G401 (cell line): Measurements from ENCODE around the gene PARP14. TPM values are rescaled to one million over a fixed set of nuclear protein-coding genes. Genes with fewer than 3 reads are reported as not detected.
"Not testable (repeated sequence)": the region's sequence is repeated elsewhere in the genome, so short reads cannot be mapped to it uniquely, and the experiment has no call there.

Experiments
- DNase-seq: peaks from one replicate; pipeline ENCODE4 v3.0.0-alpha.2; 2015; ENCODE audit warnings: low spot score
- in situ Hi-C: cut with HindIII; loops from 2 replicates; pipeline ENCODE4 v1.10.0; 2016; ENCODE audit warnings: low sequenced_read_pairs, mixed read lengths
- total RNA-seq: library from RNA; depleted of rRNA; stranded (reverse); fragments of >200 nt; shearing (Covaris generic); gene quantifications from 2 replicates; pipeline ENCODE4 v1.2.3, GENCODE V29; 2014; rRNA removed

PARP14 gene, protein sequence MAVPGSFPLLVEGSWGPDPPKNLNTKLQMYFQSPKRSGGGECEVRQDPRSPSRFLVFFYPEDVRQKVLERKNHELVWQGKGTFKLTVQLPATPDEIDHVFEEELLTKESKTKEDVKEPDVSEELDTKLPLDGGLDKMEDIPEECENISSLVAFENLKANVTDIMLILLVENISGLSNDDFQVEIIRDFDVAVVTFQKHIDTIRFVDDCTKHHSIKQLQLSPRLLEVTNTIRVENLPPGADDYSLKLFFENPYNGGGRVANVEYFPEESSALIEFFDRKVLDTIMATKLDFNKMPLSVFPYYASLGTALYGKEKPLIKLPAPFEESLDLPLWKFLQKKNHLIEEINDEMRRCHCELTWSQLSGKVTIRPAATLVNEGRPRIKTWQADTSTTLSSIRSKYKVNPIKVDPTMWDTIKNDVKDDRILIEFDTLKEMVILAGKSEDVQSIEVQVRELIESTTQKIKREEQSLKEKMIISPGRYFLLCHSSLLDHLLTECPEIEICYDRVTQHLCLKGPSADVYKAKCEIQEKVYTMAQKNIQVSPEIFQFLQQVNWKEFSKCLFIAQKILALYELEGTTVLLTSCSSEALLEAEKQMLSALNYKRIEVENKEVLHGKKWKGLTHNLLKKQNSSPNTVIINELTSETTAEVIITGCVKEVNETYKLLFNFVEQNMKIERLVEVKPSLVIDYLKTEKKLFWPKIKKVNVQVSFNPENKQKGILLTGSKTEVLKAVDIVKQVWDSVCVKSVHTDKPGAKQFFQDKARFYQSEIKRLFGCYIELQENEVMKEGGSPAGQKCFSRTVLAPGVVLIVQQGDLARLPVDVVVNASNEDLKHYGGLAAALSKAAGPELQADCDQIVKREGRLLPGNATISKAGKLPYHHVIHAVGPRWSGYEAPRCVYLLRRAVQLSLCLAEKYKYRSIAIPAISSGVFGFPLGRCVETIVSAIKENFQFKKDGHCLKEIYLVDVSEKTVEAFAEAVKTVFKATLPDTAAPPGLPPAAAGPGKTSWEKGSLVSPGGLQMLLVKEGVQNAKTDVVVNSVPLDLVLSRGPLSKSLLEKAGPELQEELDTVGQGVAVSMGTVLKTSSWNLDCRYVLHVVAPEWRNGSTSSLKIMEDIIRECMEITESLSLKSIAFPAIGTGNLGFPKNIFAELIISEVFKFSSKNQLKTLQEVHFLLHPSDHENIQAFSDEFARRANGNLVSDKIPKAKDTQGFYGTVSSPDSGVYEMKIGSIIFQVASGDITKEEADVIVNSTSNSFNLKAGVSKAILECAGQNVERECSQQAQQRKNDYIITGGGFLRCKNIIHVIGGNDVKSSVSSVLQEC (N-terminal part only)
- total RNA-seq, result 9.7 and 21.2 TPM in 2 replicates

DNA sequence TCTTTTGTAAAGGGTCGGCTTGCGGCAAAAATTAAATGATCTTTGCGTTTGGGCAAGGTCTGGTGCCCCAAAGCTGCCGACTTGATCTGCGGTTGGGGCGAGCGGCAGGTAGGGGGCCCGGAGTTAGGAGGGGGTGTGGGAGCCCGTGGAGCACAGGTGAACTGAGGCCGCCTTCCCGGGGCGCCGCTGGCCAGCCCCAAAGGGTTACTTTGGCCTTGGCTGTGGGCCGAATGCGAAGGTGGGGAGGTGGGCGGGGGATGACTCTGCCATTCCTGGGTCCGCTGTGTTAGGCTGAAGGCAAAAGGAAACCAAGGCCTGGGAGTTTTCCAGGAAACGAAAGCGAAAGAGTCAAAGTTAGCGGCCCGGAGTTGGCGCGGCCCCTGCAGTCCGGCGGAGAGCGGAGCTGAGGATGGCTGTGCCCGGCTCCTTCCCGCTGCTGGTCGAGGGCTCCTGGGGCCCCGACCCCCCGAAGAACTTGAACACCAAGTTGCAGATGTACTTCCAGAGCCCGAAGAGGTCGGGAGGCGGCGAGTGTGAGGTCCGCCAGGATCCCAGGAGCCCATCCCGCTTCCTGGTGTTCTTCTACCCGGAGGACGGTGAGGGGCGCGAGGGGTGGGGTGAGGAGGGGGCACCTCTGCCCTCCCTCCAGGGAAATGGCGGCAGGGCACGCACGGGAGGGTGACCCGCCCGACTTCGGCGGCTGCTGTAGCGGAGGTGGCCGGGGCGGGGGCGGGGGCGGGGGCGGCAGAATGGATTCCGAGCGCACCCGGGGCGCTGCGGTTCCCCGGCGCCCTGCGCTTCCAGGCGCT lies at the start of gene PARP14:
Gene PARP14, plus strand, starts transcription at position 365 of the 809 bp plus-strand sequence. Its CDS starts 45 bp downstream, at position 410.
- in situ Hi-C loops, result no loop called here
- DNase-seq, result peak; percentile 19

DNA sequence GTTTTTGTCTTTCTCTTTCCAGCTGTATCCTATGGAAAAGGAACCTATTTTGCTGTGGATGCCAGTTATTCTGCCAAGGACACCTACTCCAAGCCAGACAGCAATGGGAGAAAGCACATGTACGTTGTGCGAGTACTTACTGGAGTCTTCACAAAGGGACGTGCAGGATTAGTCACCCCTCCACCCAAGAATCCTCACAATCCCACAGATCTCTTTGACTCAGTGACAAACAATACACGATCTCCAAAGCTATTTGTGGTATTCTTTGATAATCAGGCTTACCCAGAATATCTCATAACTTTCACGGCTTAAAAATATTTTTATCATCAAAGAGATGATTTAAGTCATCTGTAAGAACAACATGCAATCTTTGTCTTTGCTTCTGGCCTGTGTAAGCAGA lies 44.9 kb upstream of the PARP14 start:
- DNase-seq, result no peak
- in situ Hi-C loops, result no loop called here

DNA sequence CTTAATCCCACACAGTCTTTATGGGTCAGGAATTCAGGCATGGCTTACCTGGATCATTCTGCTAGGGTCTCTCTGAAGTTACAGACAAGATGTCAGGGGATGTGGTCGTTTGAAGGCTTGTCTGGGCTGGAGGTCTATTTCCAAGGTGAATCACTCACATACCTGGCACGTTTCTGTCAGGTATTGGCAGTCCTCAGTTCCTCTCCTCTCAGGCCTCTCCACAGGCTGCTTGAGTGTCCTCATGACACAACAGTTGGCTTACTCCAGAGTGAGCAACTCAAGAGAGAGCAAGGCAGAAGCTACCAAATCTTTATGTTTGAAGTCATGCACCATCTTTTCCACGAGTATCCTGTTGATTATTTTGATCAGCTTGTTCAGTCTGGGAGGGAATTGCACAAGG lies 43.9 kb upstream of the PARP14 start:
- in situ Hi-C loops, result no loop called here
- DNase-seq, result no peak

DNA sequence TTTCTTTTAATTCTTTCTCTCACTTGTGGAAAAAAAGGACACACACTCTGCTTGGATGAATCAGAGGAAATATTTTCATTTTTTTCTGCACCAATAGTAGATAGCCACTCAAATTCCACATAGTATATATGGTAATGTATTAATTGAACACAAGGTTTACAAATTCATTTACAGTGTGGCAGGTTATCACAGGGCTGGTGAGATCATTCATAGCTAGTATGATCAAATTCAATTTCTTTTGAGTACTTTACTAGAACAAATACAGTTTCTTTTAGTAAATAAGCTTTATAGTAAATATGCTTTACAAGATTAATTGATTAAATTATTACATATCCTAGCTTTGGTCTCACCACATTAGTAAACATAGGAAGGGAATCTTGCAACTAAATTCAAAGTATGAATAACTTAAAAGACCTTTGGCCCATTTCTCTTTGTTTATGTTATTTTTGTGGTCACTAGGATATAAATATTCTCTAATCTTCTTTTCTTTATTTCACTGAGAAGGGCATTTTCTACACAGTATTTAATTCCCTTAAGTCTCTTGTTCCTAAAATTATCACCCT lies 40.1 kb upstream of the PARP14 start:
- in situ Hi-C loops, result no loop called here
- DNase-seq, result no peak

DNA sequence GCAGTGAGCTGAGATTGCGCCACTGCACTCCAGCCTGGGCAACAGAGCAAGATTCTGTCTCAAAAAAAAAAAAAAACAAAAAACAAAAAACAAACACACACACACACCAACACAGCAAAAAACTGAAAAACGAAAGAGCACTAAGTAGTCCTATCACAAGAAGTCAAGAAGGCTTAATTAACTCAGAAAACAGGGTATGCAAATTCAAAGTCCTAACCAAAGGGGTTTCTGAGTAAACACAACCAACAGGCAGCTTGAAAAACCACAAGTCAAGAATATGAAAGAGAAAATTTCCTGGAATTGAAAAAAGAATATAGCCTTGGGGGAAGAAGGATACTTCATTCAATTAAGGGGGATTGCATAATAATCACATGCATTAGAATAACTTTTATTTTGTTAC lies 37.7 kb upstream of the PARP14 start:
- in situ Hi-C loops, result no loop called here

DNA sequence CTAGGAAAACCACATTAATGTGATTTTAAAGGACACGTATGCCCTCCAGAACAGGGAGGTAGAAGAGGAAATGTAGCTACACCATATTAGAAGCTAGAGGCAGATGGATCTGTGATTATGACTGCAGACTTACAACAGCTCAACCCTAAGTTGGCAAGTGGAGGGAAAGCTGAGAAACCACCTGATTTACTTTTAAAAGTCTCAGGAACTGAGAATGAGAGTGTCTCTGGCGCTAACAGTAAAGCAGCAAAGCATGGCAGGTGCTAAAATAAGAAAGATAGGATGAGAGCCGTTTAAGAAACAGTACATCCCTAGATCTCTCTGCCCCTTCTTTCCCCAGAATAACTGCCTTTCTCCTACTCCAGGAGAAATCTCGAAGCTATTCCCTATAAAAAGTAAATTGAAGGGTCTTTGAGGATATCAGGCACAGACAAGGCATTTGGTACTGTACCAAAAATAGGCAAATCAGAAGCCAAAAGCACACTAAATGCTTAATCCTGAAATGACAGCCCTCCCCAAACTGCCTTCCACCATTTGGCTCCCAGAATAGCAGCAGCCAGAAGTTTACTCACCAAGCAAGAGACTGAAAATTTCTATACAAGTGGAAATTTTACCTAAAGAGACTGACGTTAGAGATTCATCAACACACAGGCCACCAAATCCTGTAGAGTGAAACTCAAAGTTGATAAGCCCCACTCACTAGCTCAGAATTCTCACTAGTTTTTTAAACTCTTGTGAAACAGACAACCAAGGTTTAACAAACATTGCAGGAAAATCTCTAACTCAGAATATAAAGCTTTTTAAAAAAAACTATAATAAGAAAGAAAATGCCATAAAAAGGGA lies 34.3 kb upstream of the PARP14 start:
- DNase-seq, result no peak
- in situ Hi-C loops, result no loop called here

More for the DNA sequence above, 37.7 kb upstream of the PARP14 start:
- no peak for DNase-seq

DNA sequence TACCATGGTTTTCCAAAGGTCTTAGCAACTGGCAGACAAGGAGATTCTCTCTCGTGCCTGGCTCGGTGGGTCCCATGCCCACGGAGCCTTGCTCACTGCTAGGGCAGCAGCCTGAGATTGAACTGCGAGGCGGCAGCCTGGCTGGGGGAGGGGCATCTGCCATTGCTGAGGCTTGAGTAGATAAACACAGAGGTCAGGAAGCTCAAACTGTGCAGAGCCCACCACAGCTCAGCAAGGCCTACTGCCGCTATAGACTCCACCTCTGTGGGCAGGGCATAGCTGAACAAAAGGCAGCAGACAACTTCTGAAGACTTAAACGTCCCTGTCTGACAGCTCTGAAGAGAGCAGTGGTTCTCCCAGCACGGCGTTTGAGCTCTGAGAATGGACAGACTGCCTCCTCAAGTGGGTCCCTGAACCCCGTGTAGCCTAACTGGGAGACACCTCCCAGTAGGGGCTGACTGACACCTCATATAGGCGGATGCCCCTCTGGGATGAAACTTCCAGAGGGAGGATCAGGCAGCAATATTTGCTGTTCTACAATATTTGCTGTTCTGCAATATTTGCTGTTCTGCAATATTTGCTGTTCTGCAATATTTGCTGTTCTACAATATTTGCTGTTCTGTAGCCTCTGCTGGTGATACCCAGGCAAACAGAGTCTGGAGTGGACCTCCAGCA lies 29.3 kb upstream of the PARP14 start:
- in situ Hi-C loops, DNase-seq: not testable (repeated sequence)

DNA sequence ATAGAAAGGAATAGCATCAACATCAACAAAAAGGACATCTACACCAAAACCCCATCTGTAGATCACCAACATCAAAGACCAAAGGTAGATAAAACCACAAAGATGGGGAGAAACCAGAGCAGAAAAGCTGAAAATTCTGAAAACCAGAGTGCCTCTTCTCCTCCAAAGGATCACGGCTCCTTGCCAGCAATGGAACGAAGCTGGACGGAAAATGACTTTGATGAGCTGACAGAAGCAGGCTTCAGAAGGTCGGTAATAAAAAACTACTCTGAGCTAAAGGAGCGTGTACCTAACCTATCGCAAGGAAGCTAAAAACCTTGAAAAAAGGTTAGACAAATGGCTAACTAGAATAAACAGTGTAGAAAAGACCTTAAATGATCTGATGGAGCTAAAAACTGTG lies 28.7 kb upstream of the PARP14 start:
- in situ Hi-C loops, DNase-seq: not testable (repeated sequence)

DNA sequence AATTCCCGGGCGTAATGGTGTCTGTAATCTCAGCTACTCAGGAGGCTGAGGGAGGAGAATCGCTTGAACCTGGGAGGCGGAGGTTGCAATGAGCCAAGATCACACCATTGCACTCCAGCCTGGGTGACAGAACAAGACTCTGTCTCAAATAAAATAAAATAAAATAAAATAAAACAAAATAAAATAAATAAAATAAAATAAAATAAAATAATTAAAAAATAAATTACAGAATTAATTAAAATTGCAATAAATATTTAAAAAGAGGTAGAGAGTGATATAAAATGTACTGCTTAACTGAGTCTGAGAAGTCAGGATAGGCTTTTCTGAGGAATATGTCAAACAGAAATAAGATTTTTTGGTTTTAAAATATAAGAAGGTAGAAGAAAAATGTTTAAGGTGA lies 22.3 kb upstream of the PARP14 start:
- in situ Hi-C loops, DNase-seq: not testable (repeated sequence)

DNA sequence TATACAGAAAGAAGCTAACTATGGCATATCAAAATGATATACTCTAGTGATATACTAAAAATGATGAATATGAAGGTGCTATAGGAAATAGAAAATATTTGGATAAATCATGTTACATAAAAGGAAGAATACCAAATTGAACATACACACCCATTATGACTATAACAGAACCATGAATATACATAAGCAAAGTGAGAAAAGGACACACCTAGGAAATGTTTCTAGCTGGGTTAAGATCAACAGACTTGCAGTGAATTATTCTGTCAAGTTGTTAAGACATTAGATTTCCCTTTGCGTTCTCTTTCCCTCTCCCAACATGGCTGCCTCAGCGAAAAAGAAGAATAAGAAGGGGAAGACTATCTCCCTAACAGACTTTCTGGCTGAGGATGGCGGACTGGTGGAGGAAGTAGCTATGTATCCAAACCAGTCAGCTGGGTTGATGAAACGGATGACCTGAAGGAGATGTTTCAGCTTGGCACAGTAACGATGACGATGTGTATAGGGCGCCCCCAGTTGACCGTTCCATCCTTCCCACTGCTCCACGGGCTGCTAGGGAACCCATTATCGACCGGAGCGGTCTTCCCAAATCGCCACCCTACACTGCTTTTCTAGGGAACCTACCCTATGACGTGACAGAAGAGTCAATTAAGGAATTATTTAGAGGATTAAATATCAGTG lies 20.2 kb upstream of the PARP14 start:
- no peak for DNase-seq
- in situ Hi-C loops, result no loop called here

DNA sequence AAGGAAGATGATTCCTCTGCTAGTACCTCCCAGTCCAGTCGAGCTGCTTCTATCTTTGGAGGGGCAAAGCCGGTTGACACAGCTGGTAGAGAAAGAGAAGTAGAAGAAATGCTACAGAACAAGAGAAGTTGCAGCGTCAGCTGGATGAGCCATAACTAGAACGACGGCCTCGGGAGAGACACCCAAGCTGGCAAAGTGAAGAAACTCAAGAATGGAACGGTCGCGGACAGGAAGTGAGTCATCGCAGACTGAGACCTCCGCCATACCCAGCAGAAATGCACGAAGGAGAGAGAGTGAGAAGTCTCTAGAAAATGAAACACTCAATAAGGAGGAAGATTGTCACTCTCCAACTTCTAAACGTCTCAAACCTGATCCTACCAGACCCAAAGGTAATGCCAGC lies 19.0 kb upstream of the PARP14 start:
- DNase-seq, result no peak
- in situ Hi-C loops, result no loop called here

DNA sequence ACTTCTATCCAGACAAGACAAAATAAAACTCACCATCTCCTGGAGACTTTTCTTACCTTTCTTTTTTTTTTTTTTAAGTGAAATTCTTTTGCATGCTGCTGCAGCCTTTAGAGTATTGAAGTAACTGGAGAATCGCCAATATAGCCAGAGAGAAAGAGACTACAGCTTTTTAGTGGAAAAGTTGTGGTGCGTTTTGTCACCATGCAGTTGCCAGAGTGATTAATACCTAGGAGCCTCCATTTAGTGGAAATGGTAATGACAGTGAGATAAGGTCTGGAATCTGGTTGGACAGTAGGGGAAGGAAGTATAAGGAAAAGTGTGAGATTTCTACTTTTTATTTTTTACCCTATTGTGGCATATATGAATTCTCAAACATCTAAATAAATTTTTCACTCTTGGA lies 18.1 kb upstream of the PARP14 start:
- in situ Hi-C loops, result no loop called here
- no peak for DNase-seq

DNA sequence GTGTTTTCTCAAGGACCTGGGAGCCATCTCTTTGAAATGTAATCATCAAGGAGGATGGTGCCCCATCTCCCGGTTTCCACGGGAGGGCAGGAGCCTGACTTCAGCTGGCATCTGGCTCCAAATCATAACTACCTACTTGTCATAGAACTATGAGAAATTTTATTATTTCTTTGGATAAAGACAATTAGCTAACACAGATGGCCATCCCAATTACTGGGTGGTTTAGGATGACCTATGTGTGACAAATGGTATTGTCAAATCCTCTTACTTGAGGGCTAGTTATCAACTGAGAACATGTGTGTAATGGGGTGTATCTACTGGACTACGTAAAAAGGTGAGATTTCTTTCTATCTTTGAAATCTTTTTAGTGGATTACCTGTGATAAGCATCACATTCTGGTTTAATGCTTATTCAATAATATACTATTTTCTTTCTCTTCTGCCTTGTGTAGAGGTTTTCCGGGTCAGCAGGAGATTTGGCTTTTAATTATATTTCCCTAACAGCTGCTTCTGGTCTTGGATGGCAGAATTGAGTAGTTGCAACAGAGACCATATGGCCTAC lies 15.3 kb upstream of the PARP14 start:
- DNase-seq, result peak; percentile 19
- in situ Hi-C loops, result no loop called here

DNA sequence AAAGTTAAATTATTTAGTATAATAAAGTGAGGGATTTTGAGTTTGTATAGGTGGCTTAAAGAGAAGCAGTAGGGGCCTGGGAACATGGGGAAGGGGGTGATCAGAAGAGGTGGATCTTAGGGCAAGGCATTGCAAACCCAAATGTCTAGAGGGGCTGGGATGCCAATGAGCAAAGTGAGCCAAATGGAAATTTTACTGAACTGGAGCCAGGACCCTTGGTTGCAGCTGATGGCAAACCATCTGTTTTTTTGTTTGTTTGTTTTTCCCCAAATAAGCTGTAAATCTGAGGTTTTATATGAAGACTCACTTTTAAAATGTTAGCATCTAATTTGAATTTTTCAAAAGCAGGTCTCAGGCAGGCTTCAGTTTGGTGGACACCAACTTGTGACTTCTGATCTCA lies 14.8 kb upstream of the PARP14 start:
- in situ Hi-C loops, result no loop called here
- peak; percentile 27 for DNase-seq

DNA sequence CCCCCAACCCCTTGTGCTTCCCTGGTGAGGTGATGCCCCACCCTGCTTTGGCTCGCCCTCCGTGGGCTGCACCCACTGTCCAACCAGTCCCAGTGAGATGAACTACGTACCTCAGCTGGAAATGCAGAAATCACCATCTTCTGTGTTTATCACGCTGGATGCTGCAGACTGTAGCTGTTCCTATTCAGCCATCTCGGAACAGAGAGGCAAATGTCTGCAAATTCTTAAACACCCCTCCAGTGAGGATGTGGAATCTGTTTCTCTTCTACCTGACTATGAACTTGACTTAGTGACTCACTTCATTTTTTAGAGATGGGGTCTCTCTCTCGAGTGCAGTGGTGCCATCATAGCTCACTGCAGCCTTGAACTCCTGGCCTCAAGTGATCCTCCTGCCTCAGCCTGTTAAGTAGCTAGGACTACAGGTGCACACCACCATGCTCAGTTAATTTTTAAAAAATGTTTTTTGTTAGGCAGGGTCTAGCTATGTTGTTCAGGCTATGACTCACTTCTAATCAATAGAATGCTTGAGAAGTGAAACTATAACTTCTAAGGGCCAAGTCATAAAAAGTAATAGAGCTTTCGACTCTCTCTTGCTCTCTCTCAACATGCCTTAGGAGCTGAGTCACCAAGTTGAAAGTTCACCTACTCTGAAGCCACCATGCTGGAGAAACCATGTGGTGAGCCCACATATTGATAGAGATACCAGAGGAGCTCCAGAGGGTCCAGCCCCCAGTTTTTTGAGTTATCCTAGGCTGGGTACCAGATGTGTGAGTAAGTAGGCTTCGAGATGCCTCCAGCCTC lies 11.5 kb upstream of the PARP14 start:
- in situ Hi-C loops, result no loop called here
- DNase-seq, result no peak
